ENCODE measurements around the gene BCAS4.
A peak's percentile ranks its signal among the peaks of the same experiment; 100 is the strongest.
"Not testable (repeated sequence)": the region's sequence is repeated elsewhere in the genome, so short reads cannot be mapped to it uniquely, and the experiment has no call there.

BCAS4 gene

GRCh38 chr20:50876816-50877215 is 82.0 kb downstream of the BCAS4 start:
- Histone ChIP-seq H3K27me3 (ENCODE audit: insufficient read depth, low read depth, severe bottlenecking) (no peaks in the 10 kb centered on the region), H3K9me3 (ENCODE audit: severe bottlenecking) (no peaks in the 10 kb centered on the region), H3K27ac (no peak overlapping the region), H3K36me3 (no peaks in the 10 kb centered on the region), H3K4me3 (ENCODE audit: low read depth, low read length) (no peak overlapping the region)
- no peak for TF ChIP-seq CTCF (IDR thresholded peaks at IDR 0.05; ENCODE audit: low read depth, low read length)
- DNase-seq, result no peak

GRCh38 chr20:50877232-50877743 is 82.4 kb downstream of the BCAS4 start:
- no peaks in the 10 kb centered on the region for H3K9me3 ChIP-seq (ENCODE audit: severe bottlenecking)
- TF ChIP-seq CTCF (IDR thresholded peaks at IDR 0.05; ENCODE audit: low read depth, low read length), result no peak
- H3K36me3 ChIP-seq, result no peaks in the 10 kb centered on the region
- DNase-seq, result no peak
- no peak overlapping the region for H3K27ac ChIP-seq
- no peak overlapping the region for H3K4me3 ChIP-seq (ENCODE audit: low read depth, low read length)
- H3K27me3 ChIP-seq (ENCODE audit: insufficient read depth, low read depth, severe bottlenecking), result no peaks in the 10 kb centered on the region

- no peak overlapping the region for H3K27ac ChIP-seq
- H3K36me3 ChIP-seq, result no peaks in the 10 kb centered on the region
- H3K9me3 ChIP-seq (ENCODE audit: severe bottlenecking), result no peaks in the 10 kb centered on the region
- no peak for DNase-seq
- H3K27me3 ChIP-seq (ENCODE audit: insufficient read depth, low read depth, severe bottlenecking), result no peaks in the 10 kb centered on the region
- H3K4me3 ChIP-seq (ENCODE audit: low read depth, low read length), result no peak overlapping the region
- no peak for TF ChIP-seq CTCF (IDR thresholded peaks at IDR 0.05; ENCODE audit: low read depth, low read length)
Measured at GRCh38 chr20:50879649-50880550, 85.0 kb downstream of the BCAS4 start.

GRCh38 chr20:50881759-50882424 is 87.0 kb downstream of the BCAS4 start:
- not testable (repeated sequence) for DNase-seq; H3K9me3 ChIP-seq (ENCODE audit: severe bottlenecking); H3K4me3 ChIP-seq (ENCODE audit: low read depth, low read length); H3K36me3 ChIP-seq; H3K27me3 ChIP-seq (ENCODE audit: insufficient read depth, low read depth, severe bottlenecking); H3K27ac ChIP-seq

- H3K27me3 ChIP-seq (ENCODE audit: insufficient read depth, low read depth, severe bottlenecking), result no peaks in the 10 kb centered on the region
- peaks cover 5% of the 10 kb centered on the region for H3K36me3 ChIP-seq
- no peak overlapping the region for H3K4me3 ChIP-seq (ENCODE audit: low read depth, low read length)
- H3K9me3 ChIP-seq (ENCODE audit: severe bottlenecking), result no peaks in the 10 kb centered on the region
- no peak for TF ChIP-seq CTCF (IDR thresholded peaks at IDR 0.05; ENCODE audit: low read depth, low read length)
- no peak overlapping the region for H3K27ac ChIP-seq
- no peak for DNase-seq
Measured at GRCh38 chr20:50883856-50884255, 89.0 kb downstream of the BCAS4 start.

- Histone ChIP-seq H3K9me3 (ENCODE audit: severe bottlenecking) (no peaks in the 10 kb centered on the region), H3K27me3 (ENCODE audit: insufficient read depth, low read depth, severe bottlenecking) (no peaks in the 10 kb centered on the region), H3K36me3 (peaks cover 14% of the 10 kb centered on the region), H3K4me3 (ENCODE audit: low read depth, low read length) (no peak overlapping the region), H3K27ac (peak overlapping the region; percentile 9; the same call in 1 of the 2 replicates)
- TF ChIP-seq CTCF (IDR thresholded peaks at IDR 0.05; ENCODE audit: low read depth, low read length), result no peak
- DNase-seq, result peak; percentile 63
Measured at GRCh38 chr20:50885068-50885467, 90.2 kb downstream of the BCAS4 start.

Data from WERI-Rb-1 (cell line).